Measurements from ENCODE around the gene PHLDB2.

DNA sequence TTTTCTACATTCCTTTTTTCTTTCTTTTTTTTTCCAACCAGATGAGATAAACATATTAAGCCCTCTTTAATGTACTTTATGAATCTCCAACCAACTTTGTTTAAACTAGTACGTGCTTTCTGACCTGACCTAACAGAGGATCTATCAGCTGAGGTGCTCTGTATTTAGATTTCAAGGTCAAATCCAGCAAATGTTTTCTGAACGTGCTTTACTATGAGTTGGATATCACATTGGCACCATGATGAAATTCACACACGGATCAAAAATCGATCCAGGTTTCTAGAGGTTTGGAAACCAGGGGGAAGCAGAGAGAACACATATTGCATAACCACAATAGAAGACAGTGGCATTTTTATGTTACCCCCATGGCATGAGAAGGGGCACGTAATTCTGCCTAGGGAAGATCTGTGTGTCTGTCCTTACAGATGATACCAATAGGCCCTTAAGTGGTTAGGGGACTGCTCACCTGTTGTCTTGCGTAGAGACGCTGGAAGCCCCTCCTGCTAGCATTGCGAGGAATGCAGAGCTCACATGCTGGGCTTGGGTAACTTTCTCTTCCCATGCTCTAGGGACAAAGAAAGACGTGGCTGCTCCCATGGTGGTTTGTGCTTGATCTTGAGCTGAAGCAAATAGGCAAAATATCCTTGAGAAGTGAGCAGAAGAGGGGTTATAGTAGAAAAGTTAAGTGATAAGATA is 60.5 kb downstream of the PHLDB2 start:
- no peak for TF ChIP-seq POLR2A (IDR thresholded peaks at IDR 0.05)
- TF ChIP-seq, protein P1, sequence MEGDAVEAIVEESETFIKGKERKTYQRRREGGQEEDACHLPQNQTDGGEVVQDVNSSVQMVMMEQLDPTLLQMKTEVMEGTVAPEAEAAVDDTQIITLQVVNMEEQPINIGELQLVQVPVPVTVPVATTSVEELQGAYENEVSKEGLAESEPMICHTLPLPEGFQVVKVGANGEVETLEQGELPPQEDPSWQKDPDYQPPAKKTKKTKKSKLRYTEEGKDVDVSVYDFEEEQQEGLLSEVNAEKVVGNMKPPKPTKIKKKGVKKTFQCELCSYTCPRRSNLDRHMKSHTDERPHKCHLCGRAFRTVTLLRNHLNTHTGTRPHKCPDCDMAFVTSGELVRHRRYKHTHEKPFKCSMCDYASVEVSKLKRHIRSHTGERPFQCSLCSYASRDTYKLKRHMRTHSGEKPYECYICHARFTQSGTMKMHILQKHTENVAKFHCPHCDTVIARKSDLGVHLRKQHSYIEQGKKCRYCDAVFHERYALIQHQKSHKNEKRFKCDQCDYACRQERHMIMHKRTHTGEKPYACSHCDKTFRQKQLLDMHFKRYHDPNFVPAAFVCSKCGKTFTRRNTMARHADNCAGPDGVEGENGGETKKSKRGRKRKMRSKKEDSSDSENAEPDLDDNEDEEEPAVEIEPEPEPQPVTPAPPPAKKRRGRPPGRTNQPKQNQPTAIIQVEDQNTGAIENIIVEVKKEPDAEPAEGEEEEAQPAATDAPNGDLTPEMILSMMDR (IDR thresholded peaks at IDR 0.05) = no peak

All from lower leg skin (tissue), 3 donors.